Heart right ventricle (tissue), 16 donors: Measurements from ENCODE around the gene MGME1. TPM values are rescaled to one million over a fixed set of nuclear protein-coding genes. Genes with fewer than 3 reads are reported as not detected.

ENCODE experiments used
- ATAC-seq, 8 donors: fragments of 200-7000 bp; cut with Tn5 transposase; one replicate each; pipeline ENCODE4 v1.9.1; 2020; ENCODE audit warnings: mild to moderate bottlenecking in 8 of 8, moderate library complexity in 8 of 8, moderate number of reproducible peaks in 1 of 8
- DNase-seq, 2 donors: peaks; one replicate each; pipeline ENCODE4 v3.0.0-alpha.2; 2020
- H3K27ac ChIP-seq, 10 donors: fragments of 200-600 bp; sonication (generic) in 2 of 10; one replicate each; pipeline versions ENCODE4 v1.5.0 to v1.8.0; 2020 to 2022; ENCODE audit warnings: mild to moderate bottlenecking in 3 of 10
- H3K27me3 ChIP-seq, 7 donors: fragments of 200-600 bp; one replicate each; pipeline ENCODE4 v1.8.0; 2021 to 2022; ENCODE audit warnings: mild to moderate bottlenecking in 2 of 7
- H3K36me3 ChIP-seq, 9 donors: fragments of 200-600 bp; sonication (generic) in 1 of 9; one replicate each; pipeline versions ENCODE4 v1.5.0 to v1.8.0; 2020 to 2022; ENCODE audit warnings: mild to moderate bottlenecking in 2 of 9
- H3K4me1 ChIP-seq, 9 donors: fragments of 200-600 bp; sonication (generic) in 1 of 9; one replicate each; pipeline versions ENCODE4 v1.5.0 to v1.8.0; 2020 to 2022; ENCODE audit warnings: mild to moderate bottlenecking in 4 of 9
- H3K4me3 ChIP-seq, 10 donors: fragments of 200-600 bp; sonication (generic) in 2 of 10; one replicate each; pipeline versions ENCODE4 v1.5.0 to v1.8.0; 2020 to 2022; ENCODE audit warnings: mild to moderate bottlenecking in 7 of 10, moderate library complexity in 2 of 10
- H3K9me3 ChIP-seq, 11 donors: fragments of 200-600 bp in 10 of 11; sonication (generic) in 2 of 11; one replicate each; pipeline versions ENCODE4 v1.5.0 to v1.8.0; 2013 to 2022; ENCODE audit warnings: mild to moderate bottlenecking in 2 of 11, control low read depth in 1 of 11, moderate library complexity in 1 of 11
- CTCF ChIP-seq, 9 donors: fragments of 200-600 bp; sonication (generic) in 2 of 9; IDR thresholded peaks; one replicate each; pipeline versions ENCODE4 v1.5.0 to v1.8.0; 2021 to 2022; ENCODE audit warnings: antibody characterized with exemption in 9 of 9, mild to moderate bottlenecking in 5 of 9, moderate library complexity in 1 of 9
- WGBS, 2 donors: extraction: QIAGEN DNeasy Blood & Tissue Kit; methylation state at CpG; one replicate each; pipeline ENCODE4 v1.1.7; 2013; ENCODE audit warnings: inconsistent platforms in 1 of 2; 5-methylcytosine and 5-hydroxymethylcytosine counted together
- intact Hi-C, 10 donors: fragments of 100-400 bp; cut with DNase I; formaldehyde crosslinking; loops; one replicate each; pipeline versions ENCODE4 v1.11.1 to v1.14.2; 2022
- polyA plus RNA-seq, 2 donors: library from polyadenylated mRNA; stranded (reverse); fragments of 200-250 nt; gene quantifications; one replicate each; pipeline ENCODE4 v1.2.3, GENCODE V29; 2013
- total RNA-seq, 10 donors: library from RNA; stranded (reverse); fragmentation: NEBNext Ultra II Directional in 3 of 10; extraction: Animal tissue kit (Norgen Biotek cat#: 25700) in 3 of 10; gene quantifications; one replicate each; pipeline versions ENCODE4 v1.2.1 to v1.2.4, GENCODE V29; 2021 to 2023
- donor health status: Arrhythmogenic right ventricular cardiomyopathy.
- donor health status: ischemic (EF 13 %, LVEDD 7.1; RV severe dilation, severe dysfunction).
- donor health status: healthy with polysubstance abuse.
- donor health status: DM: no; HTN: yes; CAD: no.
- donor health status: DM: no; HTN: no; CAD: no.
- donor health status: ischemic (EF 25% LVEDD 6.9; RV normal size, moderate dysfunction).
- donor health status: ischemic (EF 25% LVEDD 5.7; RV mildly dilated, moderate dysfunction).
- donor health status: healthy.
- donor health status: DM: yes; HTN: yes; CAD: no.
- donor health status: Ischemic cardiomyopathy.
- donor health status: ischemic (EF 35%, LVEDD 5.7; RV mildly dilated, moderate dysfunction).
- donor health status: nonischemic (EF 11% LVEDD 7.7; RV severe dilation, severe dysfunction).
- donor health status: DM: yes; HTN: yes; CAD: no.
- donor health status: PGD.
- donor health status: ischemic (EF 29% LVEDD 5.4; RV normal size, mild dysfunction).
- donor health status: nonischemic (EF 23%, LVEDD 6.1; RV moderate dilation, normal function).

MGME1 gene
- total and polyA plus RNA-seq, 12 donors = 6.0 to 16.0 (median 12.9) TPM

DNA sequence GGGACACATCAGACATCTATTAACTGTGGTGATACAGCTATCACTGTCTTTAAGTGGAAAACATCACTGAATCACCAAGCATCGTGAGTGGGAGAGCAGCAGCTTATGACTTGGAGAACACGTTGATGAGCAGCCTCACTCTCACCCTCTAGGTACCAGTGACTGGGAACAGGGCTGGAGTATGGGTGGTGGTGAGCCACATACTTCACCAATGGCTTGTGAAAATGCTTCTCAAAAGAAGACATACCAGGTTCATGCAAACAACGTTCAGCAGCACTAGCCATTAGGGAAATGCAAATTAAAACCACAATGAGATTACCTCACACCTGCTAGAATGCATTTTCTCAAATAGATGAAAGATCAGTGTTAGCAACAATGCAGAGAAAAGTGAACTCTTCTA, 25.5 kb upstream of the MGME1 start:
- Histone ChIP-seq H3K36me3 (peaks cover 0 to 81% (median 53%) of the 10 kb centered on the region in 9 donors), H3K27me3 (no peaks in the 10 kb centered on the region), H3K4me1 (peaks cover 0 to 30% (median 12%) of the 10 kb centered on the region in 9 donors), H3K9me3 (no peaks in the 10 kb centered on the region), H3K27ac (no peak overlapping the region), H3K4me3 (no peak overlapping the region)
- 35 to 42% methylated on average over 3 of the region's 3 CpGs for WGBS, 2 donors
- TF ChIP-seq CTCF (IDR thresholded peaks at IDR 0.05) = no peak
- intact Hi-C loops = no loop called here
- ATAC-seq = no peak
- DNase-seq = no peak

DNA sequence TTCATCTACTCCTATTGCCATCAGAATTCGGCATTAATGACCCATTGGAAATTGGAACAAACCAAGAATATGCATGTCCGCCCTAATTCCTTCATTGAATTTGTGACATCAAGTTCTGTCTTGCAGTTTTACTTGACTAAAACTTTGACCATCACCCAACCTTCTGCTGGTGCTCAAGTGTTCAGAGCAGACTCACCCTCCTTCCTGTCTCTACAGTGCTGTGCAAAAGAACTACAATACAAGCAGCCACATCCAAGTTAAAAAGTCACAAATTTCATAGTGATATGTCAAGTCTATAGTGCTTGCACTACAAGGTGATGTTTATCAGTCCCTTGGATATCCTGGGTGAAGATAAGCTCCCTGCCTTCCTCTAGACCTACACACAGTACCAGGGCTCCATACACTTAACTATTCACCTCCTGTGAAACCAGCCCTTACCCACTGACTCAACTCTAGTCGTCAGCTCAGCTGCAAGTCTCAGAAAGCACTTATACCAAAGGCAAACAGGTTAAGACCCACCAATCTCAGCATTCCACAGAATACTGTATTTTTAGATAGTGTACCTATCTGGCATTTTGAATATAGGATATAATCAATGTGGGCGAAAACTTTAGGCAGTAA, 23.9 kb upstream of the MGME1 start:
- DNase-seq = no peak
- no peak for ATAC-seq
- TF ChIP-seq CTCF (IDR thresholded peaks at IDR 0.05) = no peak
- Histone ChIP-seq H3K9me3 (no peaks in the 10 kb centered on the region), H3K27me3 (no peaks in the 10 kb centered on the region), H3K36me3 (peaks cover 0 to 97% (median 67%) of the 10 kb centered on the region in 9 donors), H3K27ac (no peak overlapping the region), H3K4me1 (peaks cover 0 to 14% (median 0%) of the 10 kb centered on the region in 9 donors), H3K4me3 (no peak overlapping the region)
- WGBS, 2 donors = 94 to 95% methylated on average over 4 of the region's 4 CpGs
- intact Hi-C loops = no loop called here

GRCh38 chr20:17946040-17946439, 22.8 kb upstream of the MGME1 start:
- DNase-seq (no peak), ATAC-seq (no peak)
- Histone ChIP-seq H3K9me3 (no peaks in the 10 kb centered on the region), H3K4me3 (no peak overlapping the region), H3K4me1 (peaks cover 0 to 13% (median 0%) of the 10 kb centered on the region in 9 donors), H3K27me3 (no peaks in the 10 kb centered on the region), H3K36me3 (peaks cover 0 to 100% (median 78%) of the 10 kb centered on the region in 9 donors), H3K27ac (no peak overlapping the region)
- WGBS, 2 donors = 95 to 96% methylated on average over 5 of the region's 5 CpGs
- intact Hi-C loops = no loop called here
- no peak for TF ChIP-seq CTCF (IDR thresholded peaks at IDR 0.05)

GRCh38 chr20:17946572-17947473, 22.0 kb upstream of the MGME1 start:
- Histone ChIP-seq H3K27ac (no peak overlapping the region), H3K4me1 (peaks cover 0 to 13% (median 0%) of the 10 kb centered on the region in 9 donors), H3K36me3 (peaks cover 0 to 100% (median 85%) of the 10 kb centered on the region in 9 donors), H3K27me3 (no peaks in the 10 kb centered on the region), H3K4me3 (no peak overlapping the region), H3K9me3 (no peaks in the 10 kb centered on the region)
- WGBS, 2 donors = 76 to 83% methylated on average over 6 of the region's 6 CpGs
- ATAC-seq = no peak
- DNase-seq = no peak
- TF ChIP-seq CTCF (IDR thresholded peaks at IDR 0.05) = no peak
- intact Hi-C loops = no loop called here
